ENCODE results near the gene ZNF319. TPM values are rescaled to one million over a fixed set of nuclear protein-coding genes. Genes with fewer than 3 reads are reported as not detected.

ZNF319 gene
- total and polyA plus RNA-seq, 2 experiments from 2014 or later, result 1.7 to 10.0 TPM

- no peak for TF ChIP-seq ZNF462 (CRISPR knock-in tag; IDR thresholded peaks at IDR 0.05)
- no peak for TF ChIP-seq ETS1 (IDR thresholded peaks at IDR 0.05)
- TF ChIP-seq POLR2AphosphoS5 (IDR thresholded peaks at IDR 0.05; ENCODE audit: low read depth), result no peak
- TF ChIP-seq EZH2 (IDR thresholded peaks at IDR 0.05; ENCODE audit: low read depth, unreplicated experiment), result no peak
- TF ChIP-seq JUNB (IDR thresholded peaks at IDR 0.05; ENCODE audit: unreplicated experiment), result no peak
These were observed 24.1 kb downstream of the ZNF319 start (continued) for GRCh38 chr16:57976331-57976796.

DNA sequence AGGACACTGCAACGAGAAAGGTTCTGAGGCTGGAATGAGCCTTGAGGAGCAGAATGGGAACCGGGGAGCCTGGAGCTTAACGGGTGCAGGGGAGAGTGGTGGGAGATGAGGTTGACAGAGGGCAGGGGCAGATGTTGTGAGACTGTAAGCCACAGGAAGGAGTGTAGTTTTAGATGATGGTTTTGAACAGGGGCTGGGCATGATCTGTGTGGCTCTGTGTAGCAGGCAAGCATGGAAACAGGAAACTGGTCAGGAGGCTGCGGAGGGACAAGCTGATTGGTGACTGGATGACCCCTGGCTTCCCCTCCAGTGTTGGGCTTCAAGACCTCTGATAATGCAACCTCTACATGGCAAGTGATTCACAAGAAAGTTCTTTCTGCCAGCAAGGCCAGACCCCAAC is 28.2 kb downstream of the ZNF319 start:
- no peak overlapping the region for H3K4me2 ChIP-seq
- H3K4me3 ChIP-seq, result no peak overlapping the region
- no peaks in the 10 kb centered on the region for H3F3A ChIP-seq (replicated peaks; ENCODE audit: low read depth)
- no peak overlapping the region for H3K27ac ChIP-seq (ENCODE audit: low read depth)
- H3K4me3 Mint-ChIP-seq, result no peak overlapping the region
- H3K36me3 Mint-ChIP-seq (ENCODE audit: low read depth), result no peaks in the 10 kb centered on the region
- no peaks in the 10 kb centered on the region for H3K9me3 Mint-ChIP-seq
- no peaks in the 10 kb centered on the region for H3K9me2 ChIP-seq (ENCODE audit: insufficient read depth)
- no peaks in the 10 kb centered on the region for H4K20me1 ChIP-seq (replicated peaks; ENCODE audit: insufficient read depth)
- ATAC-seq (no peak), DNase-seq (ENCODE audit: low spot score) (no peak)
- H3K27me3 ChIP-seq (ENCODE audit: insufficient read depth), result no peaks in the 10 kb centered on the region
- peaks cover 7% of the 10 kb centered on the region for H3K27me3 Mint-ChIP-seq (ENCODE audit: insufficient read depth, low read depth, poor library complexity)
- H2AFZ ChIP-seq, result no peak overlapping the region
- H3K27ac Mint-ChIP-seq, result no peak overlapping the region
- no peaks in the 10 kb centered on the region for H3K4me1 ChIP-seq (ENCODE audit: insufficient read depth)
- no peaks in the 10 kb centered on the region for H3K79me2 ChIP-seq (replicated peaks; ENCODE audit: insufficient read depth)
- no peaks in the 10 kb centered on the region for H3K36me3 ChIP-seq (ENCODE audit: insufficient read depth)
- H3K4me1 Mint-ChIP-seq, result peaks cover 3% of the 10 kb centered on the region; the same call in 2 of the 3 replicates
- TF ChIP-seq EZH2phosphoT487 (IDR thresholded peaks at IDR 0.05; ENCODE audit: unreplicated experiment), result no peak
- TF ChIP-seq STAT1 (IDR thresholded peaks at IDR 0.05; ENCODE audit: unreplicated experiment), result no peak
- TF ChIP-seq CREB1 (CRISPR knock-in tag; IDR thresholded peaks at IDR 0.05; ENCODE audit: low read depth), result no peak
- no peak for TF ChIP-seq POLR2AphosphoS5 (IDR thresholded peaks at IDR 0.05; ENCODE audit: low read depth)
- no peak for TF ChIP-seq ZNF331 (CRISPR knock-in tag; IDR thresholded peaks at IDR 0.05; ENCODE audit: low read depth)
- TF ChIP-seq, protein P1, sequence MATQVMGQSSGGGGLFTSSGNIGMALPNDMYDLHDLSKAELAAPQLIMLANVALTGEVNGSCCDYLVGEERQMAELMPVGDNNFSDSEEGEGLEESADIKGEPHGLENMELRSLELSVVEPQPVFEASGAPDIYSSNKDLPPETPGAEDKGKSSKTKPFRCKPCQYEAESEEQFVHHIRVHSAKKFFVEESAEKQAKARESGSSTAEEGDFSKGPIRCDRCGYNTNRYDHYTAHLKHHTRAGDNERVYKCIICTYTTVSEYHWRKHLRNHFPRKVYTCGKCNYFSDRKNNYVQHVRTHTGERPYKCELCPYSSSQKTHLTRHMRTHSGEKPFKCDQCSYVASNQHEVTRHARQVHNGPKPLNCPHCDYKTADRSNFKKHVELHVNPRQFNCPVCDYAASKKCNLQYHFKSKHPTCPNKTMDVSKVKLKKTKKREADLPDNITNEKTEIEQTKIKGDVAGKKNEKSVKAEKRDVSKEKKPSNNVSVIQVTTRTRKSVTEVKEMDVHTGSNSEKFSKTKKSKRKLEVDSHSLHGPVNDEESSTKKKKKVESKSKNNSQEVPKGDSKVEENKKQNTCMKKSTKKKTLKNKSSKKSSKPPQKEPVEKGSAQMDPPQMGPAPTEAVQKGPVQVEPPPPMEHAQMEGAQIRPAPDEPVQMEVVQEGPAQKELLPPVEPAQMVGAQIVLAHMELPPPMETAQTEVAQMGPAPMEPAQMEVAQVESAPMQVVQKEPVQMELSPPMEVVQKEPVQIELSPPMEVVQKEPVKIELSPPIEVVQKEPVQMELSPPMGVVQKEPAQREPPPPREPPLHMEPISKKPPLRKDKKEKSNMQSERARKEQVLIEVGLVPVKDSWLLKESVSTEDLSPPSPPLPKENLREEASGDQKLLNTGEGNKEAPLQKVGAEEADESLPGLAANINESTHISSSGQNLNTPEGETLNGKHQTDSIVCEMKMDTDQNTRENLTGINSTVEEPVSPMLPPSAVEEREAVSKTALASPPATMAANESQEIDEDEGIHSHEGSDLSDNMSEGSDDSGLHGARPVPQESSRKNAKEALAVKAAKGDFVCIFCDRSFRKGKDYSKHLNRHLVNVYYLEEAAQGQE (IDR thresholded peaks at IDR 0.05; ENCODE audit: unreplicated experiment), result no peak
- TF ChIP-seq, protein P2, sequence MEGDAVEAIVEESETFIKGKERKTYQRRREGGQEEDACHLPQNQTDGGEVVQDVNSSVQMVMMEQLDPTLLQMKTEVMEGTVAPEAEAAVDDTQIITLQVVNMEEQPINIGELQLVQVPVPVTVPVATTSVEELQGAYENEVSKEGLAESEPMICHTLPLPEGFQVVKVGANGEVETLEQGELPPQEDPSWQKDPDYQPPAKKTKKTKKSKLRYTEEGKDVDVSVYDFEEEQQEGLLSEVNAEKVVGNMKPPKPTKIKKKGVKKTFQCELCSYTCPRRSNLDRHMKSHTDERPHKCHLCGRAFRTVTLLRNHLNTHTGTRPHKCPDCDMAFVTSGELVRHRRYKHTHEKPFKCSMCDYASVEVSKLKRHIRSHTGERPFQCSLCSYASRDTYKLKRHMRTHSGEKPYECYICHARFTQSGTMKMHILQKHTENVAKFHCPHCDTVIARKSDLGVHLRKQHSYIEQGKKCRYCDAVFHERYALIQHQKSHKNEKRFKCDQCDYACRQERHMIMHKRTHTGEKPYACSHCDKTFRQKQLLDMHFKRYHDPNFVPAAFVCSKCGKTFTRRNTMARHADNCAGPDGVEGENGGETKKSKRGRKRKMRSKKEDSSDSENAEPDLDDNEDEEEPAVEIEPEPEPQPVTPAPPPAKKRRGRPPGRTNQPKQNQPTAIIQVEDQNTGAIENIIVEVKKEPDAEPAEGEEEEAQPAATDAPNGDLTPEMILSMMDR (conservative IDR thresholded peaks at IDR 0.05; ENCODE audit: low read depth in 2 of 2), result no peak
